ENCODE results near the gene SLC29A4. TPM values are rescaled to one million over a fixed set of nuclear protein-coding genes. Genes with fewer than 3 reads are reported as not detected.

SLC29A4 gene
- total RNA-seq, 1 donor from 2014 or later: 0.38 TPM

GRCh38 chr7:5330288-5330687 is 47.5 kb downstream of the SLC29A4 start:
- DNase-seq (no peak), ATAC-seq (ENCODE audit: low read depth) (no peak)
- TF ChIP-seq CTCF (IDR thresholded peaks at IDR 0.05): no peak
- Mint-ChIP-seq H3K27me3 (no peaks in the 10 kb centered on the region), H3K9me3 (no peaks in the 10 kb centered on the region), H3K4me3 (no peak overlapping the region), H3K36me3 (ENCODE audit: low read depth) (peaks cover 47% of the 10 kb centered on the region), H3K4me1 (peaks cover 21% of the 10 kb centered on the region), H3K27ac (no peak overlapping the region)
- ChIA-PET POLR2A (interaction anchor here (0.9 kb wide), 1 partner anchor 140 kb away, joined by 3 read pairs; no protein-coding TSS in a partner anchor), CTCF (no interaction called here)
- intact Hi-C loops (cut with micrococcal nuclease): no loop called here

- intact Hi-C loops (cut with micrococcal nuclease): no loop called here
- no peak for TF ChIP-seq CTCF (IDR thresholded peaks at IDR 0.05)
- no peak for DNase-seq
- ATAC-seq (ENCODE audit: low read depth): no peak
- Mint-ChIP-seq H3K4me3 (no peak overlapping the region), H3K27ac (no peak overlapping the region), H3K9me3 (peaks cover 15% of the 10 kb centered on the region), H3K4me1 (peaks cover 21% of the 10 kb centered on the region), H3K36me3 (ENCODE audit: low read depth) (peaks cover 54% of the 10 kb centered on the region), H3K27me3 (no peaks in the 10 kb centered on the region)
- POLR2A ChIA-PET: no interaction called here
- CTCF ChIA-PET: no interaction called here
Measured at GRCh38 chr7:5332579-5332978, 49.8 kb downstream of the SLC29A4 start.

GRCh38 chr7:5333121-5334045 is 50.6 kb downstream of the SLC29A4 start:
- no peak for TF ChIP-seq CTCF (IDR thresholded peaks at IDR 0.05)
- CTCF ChIA-PET: no interaction called here
- H3K27me3 Mint-ChIP-seq: no peaks in the 10 kb centered on the region
- peaks cover 21% of the 10 kb centered on the region for H3K4me1 Mint-ChIP-seq
- H3K4me3 Mint-ChIP-seq: no peak overlapping the region
- intact Hi-C loops (cut with micrococcal nuclease): no loop called here
- peaks cover 15% of the 10 kb centered on the region for H3K9me3 Mint-ChIP-seq
- H3K27ac Mint-ChIP-seq: no peak overlapping the region
- no peak for ATAC-seq (ENCODE audit: low read depth)
- DNase-seq: no peak
- peaks cover 56% of the 10 kb centered on the region for H3K36me3 Mint-ChIP-seq (ENCODE audit: low read depth)
- POLR2A ChIA-PET: no interaction called here

GRCh38 chr7:5334671-5335070 is 51.9 kb downstream of the SLC29A4 start:
- H3K27ac Mint-ChIP-seq: no peak overlapping the region
- DNase-seq: no peak
- H3K4me1 Mint-ChIP-seq: peaks cover 21% of the 10 kb centered on the region
- no peak overlapping the region for H3K4me3 Mint-ChIP-seq
- no peak for TF ChIP-seq CTCF (IDR thresholded peaks at IDR 0.05)
- peaks cover 15% of the 10 kb centered on the region for H3K9me3 Mint-ChIP-seq
- no peaks in the 10 kb centered on the region for H3K27me3 Mint-ChIP-seq
- ChIA-PET CTCF (no interaction called here), POLR2A (interaction anchor here (1.1 kb wide), 1 partner anchor 97 kb away, joined by 4 read pairs; no protein-coding TSS in a partner anchor)
- peaks cover 60% of the 10 kb centered on the region for H3K36me3 Mint-ChIP-seq (ENCODE audit: low read depth)
- no peak for ATAC-seq (ENCODE audit: low read depth)
- intact Hi-C loops (cut with micrococcal nuclease): no loop called here

GRCh38 chr7:5337047-5337446 is 54.3 kb downstream of the SLC29A4 start:
- TF ChIP-seq CTCF (IDR thresholded peaks at IDR 0.05): no peak
- Mint-ChIP-seq H3K9me3 (peaks cover 18% of the 10 kb centered on the region), H3K4me3 (no peak overlapping the region), H3K4me1 (peaks cover 11% of the 10 kb centered on the region), H3K27me3 (no peaks in the 10 kb centered on the region), H3K36me3 (ENCODE audit: low read depth) (peaks cover 69% of the 10 kb centered on the region), H3K27ac (no peak overlapping the region)
- ATAC-seq (ENCODE audit: low read depth) (no peak), DNase-seq (no peak)
- intact Hi-C loops (cut with micrococcal nuclease): no loop called here
- CTCF ChIA-PET: no interaction called here
- POLR2A ChIA-PET: interaction anchor here (0.6 kb wide), 1 partner anchor 236 kb away, joined by 6 read pairs; no protein-coding TSS in a partner anchor

Data from activated B cell treated with CpG ODN at 0.5 μM for 24 hours (primary cell).